Heart right ventricle (tissue), 16 donors: Measurements from ENCODE around the gene PEX26. TPM values are rescaled to one million over a fixed set of nuclear protein-coding genes. Genes with fewer than 3 reads are reported as not detected.
"Not testable (repeated sequence)": the region's sequence is repeated elsewhere in the genome, so short reads cannot be mapped to it uniquely, and the experiment has no call there.

Source experiments
- ATAC-seq, 8 donors: fragments of 200-7000 bp; cut with Tn5 transposase; one replicate each; pipeline ENCODE4 v1.9.1; 2020; ENCODE audit warnings: mild to moderate bottlenecking in 8 of 8, moderate library complexity in 8 of 8, moderate number of reproducible peaks in 1 of 8
- DNase-seq, 2 donors: peaks; one replicate each; pipeline ENCODE4 v3.0.0-alpha.2; 2020
- H3K27ac ChIP-seq, 10 donors: fragments of 200-600 bp; sonication (generic) in 2 of 10; one replicate each; pipeline versions ENCODE4 v1.5.0 to v1.8.0; 2020 to 2022; ENCODE audit warnings: mild to moderate bottlenecking in 3 of 10
- H3K27me3 ChIP-seq, 7 donors: fragments of 200-600 bp; one replicate each; pipeline ENCODE4 v1.8.0; 2021 to 2022; ENCODE audit warnings: mild to moderate bottlenecking in 2 of 7
- H3K36me3 ChIP-seq, 9 donors: fragments of 200-600 bp; sonication (generic) in 1 of 9; one replicate each; pipeline versions ENCODE4 v1.5.0 to v1.8.0; 2020 to 2022; ENCODE audit warnings: mild to moderate bottlenecking in 2 of 9
- H3K4me1 ChIP-seq, 9 donors: fragments of 200-600 bp; sonication (generic) in 1 of 9; one replicate each; pipeline versions ENCODE4 v1.5.0 to v1.8.0; 2020 to 2022; ENCODE audit warnings: mild to moderate bottlenecking in 4 of 9
- H3K4me3 ChIP-seq, 10 donors: fragments of 200-600 bp; sonication (generic) in 2 of 10; one replicate each; pipeline versions ENCODE4 v1.5.0 to v1.8.0; 2020 to 2022; ENCODE audit warnings: mild to moderate bottlenecking in 7 of 10, moderate library complexity in 2 of 10
- H3K9me3 ChIP-seq, 11 donors: fragments of 200-600 bp in 10 of 11; sonication (generic) in 2 of 11; one replicate each; pipeline versions ENCODE4 v1.5.0 to v1.8.0; 2013 to 2022; ENCODE audit warnings: mild to moderate bottlenecking in 2 of 11, control low read depth in 1 of 11, moderate library complexity in 1 of 11
- WGBS, 2 donors: extraction: QIAGEN DNeasy Blood & Tissue Kit; methylation state at CpG; one replicate each; pipeline ENCODE4 v1.1.7; 2013; ENCODE audit warnings: inconsistent platforms in 1 of 2; 5-methylcytosine and 5-hydroxymethylcytosine counted together
- intact Hi-C, 10 donors: fragments of 100-400 bp; cut with DNase I; formaldehyde crosslinking; loops; one replicate each; pipeline versions ENCODE4 v1.11.1 to v1.14.2; 2022
- polyA plus RNA-seq, 2 donors: library from polyadenylated mRNA; stranded (reverse); fragments of 200-250 nt; gene quantifications; one replicate each; pipeline ENCODE4 v1.2.3, GENCODE V29; 2013
- total RNA-seq, 10 donors: library from RNA; stranded (reverse); fragmentation: NEBNext Ultra II Directional in 3 of 10; extraction: Animal tissue kit (Norgen Biotek cat#: 25700) in 3 of 10; gene quantifications; one replicate each; pipeline versions ENCODE4 v1.2.1 to v1.2.4, GENCODE V29; 2021 to 2023
- TF ChIP-seq, protein P1 (sequence below), 9 donors: fragments of 200-600 bp; sonication (generic) in 2 of 9; IDR thresholded peaks; one replicate each; pipeline versions ENCODE4 v1.5.0 to v1.8.0; 2021 to 2022; ENCODE audit warnings: antibody characterized with exemption in 9 of 9, mild to moderate bottlenecking in 5 of 9, moderate library complexity in 1 of 9
- donor health status: Arrhythmogenic right ventricular cardiomyopathy.
- donor health status: ischemic (EF 13 %, LVEDD 7.1; RV severe dilation, severe dysfunction).
- donor health status: healthy with polysubstance abuse.
- donor health status: DM: no; HTN: yes; CAD: no.
- donor health status: DM: no; HTN: no; CAD: no.
- donor health status: ischemic (EF 25% LVEDD 6.9; RV normal size, moderate dysfunction).
- donor health status: ischemic (EF 25% LVEDD 5.7; RV mildly dilated, moderate dysfunction).
- donor health status: healthy.
- donor health status: DM: yes; HTN: yes; CAD: no.
- donor health status: Ischemic cardiomyopathy.
- donor health status: ischemic (EF 35%, LVEDD 5.7; RV mildly dilated, moderate dysfunction).
- donor health status: nonischemic (EF 11% LVEDD 7.7; RV severe dilation, severe dysfunction).
- donor health status: DM: yes; HTN: yes; CAD: no.
- donor health status: PGD.
- donor health status: ischemic (EF 29% LVEDD 5.4; RV normal size, mild dysfunction).
- donor health status: nonischemic (EF 23%, LVEDD 6.1; RV moderate dilation, normal function).

PEX26 gene
- total and polyA plus RNA-seq, 12 donors, result 8.3 to 27.1 (median 20.2) TPM

DNA sequence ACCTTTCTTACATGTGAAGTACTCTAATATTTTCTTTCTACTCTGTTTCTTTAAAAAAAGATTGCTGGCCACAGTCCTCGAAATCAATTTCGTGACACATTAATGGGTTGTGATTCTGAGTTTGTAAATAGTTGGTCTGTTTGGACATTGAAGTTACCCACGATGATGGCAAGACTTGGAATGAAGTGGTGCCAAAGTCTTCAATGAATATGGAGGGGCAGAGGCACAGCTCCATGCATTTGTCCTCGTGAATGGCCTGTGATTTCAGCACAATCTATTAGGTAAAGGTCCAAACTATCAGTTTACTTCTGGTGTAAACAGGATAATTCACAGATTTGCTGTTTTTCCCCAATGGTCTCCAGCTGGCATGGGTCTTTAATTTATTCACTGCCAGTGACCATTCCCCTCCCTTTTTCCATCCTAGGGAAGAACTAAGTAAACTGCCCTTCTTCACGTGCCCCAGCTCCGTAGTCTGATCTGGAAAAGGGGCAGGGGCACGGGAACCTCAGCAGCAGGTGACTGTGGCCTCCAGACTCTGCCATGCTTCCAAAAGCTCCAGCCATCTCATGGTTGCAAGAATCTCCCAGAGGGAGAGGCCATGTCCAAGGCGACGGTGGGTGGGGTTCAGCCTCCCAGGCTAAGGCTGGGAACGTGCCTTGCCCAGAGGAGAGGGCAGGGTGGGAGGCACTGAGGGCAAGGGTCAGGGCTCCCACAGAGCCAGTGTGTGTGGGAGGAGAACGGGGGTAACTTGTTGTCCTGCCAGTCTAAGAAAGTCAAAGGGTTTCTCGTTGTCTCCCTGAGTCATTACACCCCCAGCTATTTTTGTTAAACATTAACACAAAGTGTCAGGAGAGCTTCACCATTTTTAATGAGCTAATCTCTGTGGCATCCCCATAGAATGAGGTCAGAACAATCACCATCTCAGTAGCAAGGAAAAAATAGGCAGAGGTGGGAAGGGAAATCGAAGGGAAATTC is 16.9 kb upstream of the PEX26 start:
- Histone ChIP-seq H3K9me3 (no peaks in the 10 kb centered on the region), H3K4me3 (no peak overlapping the region), H3K27ac (peak overlapping the region in 2 of 10 donors; percentile 41 to 50), H3K27me3 (peaks cover 0 to 17% (median 0%) of the 10 kb centered on the region in 7 donors), H3K36me3 (no peaks in the 10 kb centered on the region), H3K4me1 (peaks cover 8 to 49% (median 17%) of the 10 kb centered on the region in 9 donors)
- DNase-seq, result no peak
- WGBS, 2 donors, result 71 to 74% methylated on average over 13 of the region's 13 CpGs
- peak in 2 of 8 donors; percentile 15 to 23 for ATAC-seq
- intact Hi-C loops, result loop anchor here in 1 of 10 donors (10.0 kb wide), 1 partner anchor 316 kb away; no protein-coding TSS in a partner anchor
- TF ChIP-seq, protein P1, sequence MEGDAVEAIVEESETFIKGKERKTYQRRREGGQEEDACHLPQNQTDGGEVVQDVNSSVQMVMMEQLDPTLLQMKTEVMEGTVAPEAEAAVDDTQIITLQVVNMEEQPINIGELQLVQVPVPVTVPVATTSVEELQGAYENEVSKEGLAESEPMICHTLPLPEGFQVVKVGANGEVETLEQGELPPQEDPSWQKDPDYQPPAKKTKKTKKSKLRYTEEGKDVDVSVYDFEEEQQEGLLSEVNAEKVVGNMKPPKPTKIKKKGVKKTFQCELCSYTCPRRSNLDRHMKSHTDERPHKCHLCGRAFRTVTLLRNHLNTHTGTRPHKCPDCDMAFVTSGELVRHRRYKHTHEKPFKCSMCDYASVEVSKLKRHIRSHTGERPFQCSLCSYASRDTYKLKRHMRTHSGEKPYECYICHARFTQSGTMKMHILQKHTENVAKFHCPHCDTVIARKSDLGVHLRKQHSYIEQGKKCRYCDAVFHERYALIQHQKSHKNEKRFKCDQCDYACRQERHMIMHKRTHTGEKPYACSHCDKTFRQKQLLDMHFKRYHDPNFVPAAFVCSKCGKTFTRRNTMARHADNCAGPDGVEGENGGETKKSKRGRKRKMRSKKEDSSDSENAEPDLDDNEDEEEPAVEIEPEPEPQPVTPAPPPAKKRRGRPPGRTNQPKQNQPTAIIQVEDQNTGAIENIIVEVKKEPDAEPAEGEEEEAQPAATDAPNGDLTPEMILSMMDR (IDR thresholded peaks at IDR 0.05), result no peak

DNA sequence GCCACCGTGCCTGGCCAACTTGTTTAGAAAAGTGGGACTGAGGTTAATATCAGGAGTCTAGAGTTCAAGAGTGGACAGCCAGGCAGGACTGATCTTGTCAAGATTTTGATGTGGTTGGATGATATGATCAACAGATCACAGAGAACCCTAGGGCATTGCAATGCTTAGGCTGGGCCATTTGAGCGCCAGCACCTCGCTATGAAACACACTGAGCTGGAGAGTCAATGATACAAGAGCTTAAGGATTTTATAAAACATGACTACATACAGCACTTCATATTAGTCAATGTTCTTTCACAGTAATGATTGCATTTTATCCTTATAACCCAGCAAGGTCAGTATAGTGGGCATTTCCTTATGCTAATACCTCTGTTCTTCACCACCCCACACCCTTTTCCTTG is 15.4 kb upstream of the PEX26 start:
- Histone ChIP-seq H3K9me3 (no peaks in the 10 kb centered on the region), H3K27me3 (peaks cover 0 to 23% (median 0%) of the 10 kb centered on the region in 7 donors), H3K36me3 (no peaks in the 10 kb centered on the region), H3K4me3 (no peak overlapping the region), H3K4me1 (peaks cover 0 to 45% (median 10%) of the 10 kb centered on the region in 9 donors), H3K27ac (no peak overlapping the region)
- intact Hi-C loops, result loop anchor here in 1 of 10 donors (10.0 kb wide), 1 partner anchor 318 kb away; no protein-coding TSS in a partner anchor
- ATAC-seq (no peak), DNase-seq (no peak)
- 95 to 96% methylated on average over 3 of the region's 3 CpGs for WGBS, 2 donors
- TF ChIP-seq, protein P1 (IDR thresholded peaks at IDR 0.05), result no peak

DNA sequence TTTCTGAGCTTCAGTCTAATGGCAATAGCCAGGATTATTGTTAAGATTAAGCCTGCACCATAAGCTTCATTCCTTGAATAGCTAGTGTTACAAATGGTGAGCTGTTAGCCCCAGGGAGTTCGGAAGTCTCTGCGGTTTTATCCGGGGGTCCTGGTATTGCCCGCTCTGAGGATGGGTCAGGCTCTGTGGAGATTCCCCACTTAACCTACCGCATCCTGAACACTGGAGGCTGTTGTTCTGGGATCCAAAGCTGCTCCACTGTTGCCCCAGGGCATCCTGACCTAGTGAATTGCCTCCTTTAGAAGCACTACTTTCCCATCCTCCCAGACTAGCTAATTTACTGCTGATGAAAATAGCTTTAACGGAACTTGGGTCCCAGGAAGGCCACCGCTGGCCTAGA is 14.5 kb upstream of the PEX26 start:
- H3K27ac ChIP-seq, result no peak overlapping the region
- TF ChIP-seq, protein P1 (IDR thresholded peaks at IDR 0.05), result no peak
- ATAC-seq (no peak), DNase-seq (no peak)
- H3K27me3 ChIP-seq, result peaks cover 0 to 23% (median 0%) of the 10 kb centered on the region in 7 donors
- no peaks in the 10 kb centered on the region for H3K9me3 ChIP-seq
- 89 to 92% methylated on average over 7 of the region's 7 CpGs for WGBS, 2 donors
- H3K36me3 ChIP-seq, result no peaks in the 10 kb centered on the region
- H3K4me1 ChIP-seq, result peaks cover 0 to 47% (median under 1%) of the 10 kb centered on the region in 9 donors
- no peak overlapping the region for H3K4me3 ChIP-seq
- intact Hi-C loops, result loop anchor here in 1 of 10 donors (10.0 kb wide), 1 partner anchor 319 kb away; no protein-coding TSS in a partner anchor

DNA sequence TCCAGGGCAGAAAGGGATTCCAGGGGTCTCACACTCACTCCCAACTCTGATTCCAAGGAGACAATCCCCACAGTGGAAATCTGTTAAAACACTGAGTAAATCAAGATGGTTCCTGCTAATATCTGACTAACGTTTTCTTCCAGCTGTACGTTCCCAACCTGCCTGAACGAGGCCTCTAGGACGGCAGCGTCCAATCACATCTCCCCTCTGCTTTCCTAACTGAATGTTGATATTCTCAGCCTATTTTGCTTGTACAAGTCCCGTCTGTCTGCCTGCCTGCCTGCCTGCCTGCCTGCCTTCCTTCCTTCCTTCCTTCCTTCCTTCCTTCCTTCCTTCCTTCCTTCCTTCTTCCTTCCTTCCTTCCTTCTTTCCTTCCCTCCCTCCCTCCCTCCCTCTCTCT is 14.1 kb upstream of the PEX26 start:
- WGBS, 2 donors, result 67 to 87% methylated on average over 6 of the region's 6 CpGs

More for the DNA sequence above, 14.1 kb upstream of the PEX26 start:
- ATAC-seq, H3K36me3 ChIP-seq, DNase-seq, H3K9me3 ChIP-seq, H3K4me3 ChIP-seq, H3K27ac ChIP-seq: not testable (repeated sequence)
- H3K27me3 ChIP-seq, result peaks cover 0 to 23% (median 0%) of the 10 kb centered on the region in 7 donors
- intact Hi-C loops, result loop anchor here in 1 of 10 donors (10.0 kb wide), 1 partner anchor 319 kb away; no protein-coding TSS in a partner anchor
- H3K4me1 ChIP-seq, result peaks cover 0 to 47% (median 3%) of the 10 kb centered on the region in 9 donors
